C4-2B (cell line): ENCODE measurements around the gene NOP9.

Experiments
- H3K27ac ChIP-seq: fragments of 450-650 bp; 2 replicates; pipeline ENCODE4 v1.5.1; 2017
- ZFX ChIP-seq: fragments of 450-650 bp; IDR thresholded peaks from 2 replicates; pipeline ENCODE4 v1.6.1; 2017
- TF ChIP-seq, protein P1 (sequence below): fragments of 450-650 bp; conservative IDR thresholded peaks from 2 replicates; pipeline ENCODE4 v1.5.1; 2017; ENCODE audit warnings: mild to moderate bottlenecking

NOP9 gene

DNA sequence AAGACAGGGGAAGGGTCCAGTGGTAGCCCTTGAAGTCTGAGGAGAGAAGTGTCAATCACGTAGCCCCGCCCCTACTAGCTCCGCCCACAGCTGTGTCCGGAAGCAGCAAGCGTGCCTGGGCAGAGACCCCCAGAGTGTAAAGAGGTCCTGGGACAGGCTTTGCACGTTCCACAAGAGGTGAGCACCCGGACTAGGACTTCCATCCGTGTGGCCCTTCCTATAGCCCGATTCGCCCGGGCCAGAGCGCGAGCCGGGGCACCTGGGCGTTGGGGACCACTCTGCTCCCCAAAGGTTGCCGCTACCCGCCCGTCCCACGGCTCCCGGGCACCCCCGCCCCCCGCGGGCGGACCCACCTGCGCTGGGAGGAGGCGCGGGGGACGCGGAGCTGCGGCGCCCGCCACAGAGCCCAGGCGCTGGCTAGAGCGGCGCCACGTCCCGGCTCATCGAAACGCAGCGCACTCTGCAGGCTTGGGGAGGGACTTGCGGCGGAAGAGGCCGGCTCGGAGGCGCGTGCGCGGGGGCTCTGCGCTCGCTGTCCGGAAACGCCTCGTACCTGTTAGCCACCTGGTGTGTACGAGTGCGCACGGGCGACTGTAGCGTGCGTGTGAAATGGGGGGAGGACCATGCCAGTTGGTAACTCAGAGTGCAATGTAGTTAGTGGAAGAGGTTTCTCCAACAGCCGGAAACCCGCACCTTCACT lies 28.4 kb upstream of the NOP9 start, which contains the start of gene RABGGTA:
Gene RABGGTA, minus strand, starts transcription at position 464 of the 700 bp plus-strand sequence. CDS start 482 bp downstream, outside the sequence.
- H3K27ac ChIP-seq, result peak within 1 kb of the TSS; percentile 98
- TF ChIP-seq, protein P1, sequence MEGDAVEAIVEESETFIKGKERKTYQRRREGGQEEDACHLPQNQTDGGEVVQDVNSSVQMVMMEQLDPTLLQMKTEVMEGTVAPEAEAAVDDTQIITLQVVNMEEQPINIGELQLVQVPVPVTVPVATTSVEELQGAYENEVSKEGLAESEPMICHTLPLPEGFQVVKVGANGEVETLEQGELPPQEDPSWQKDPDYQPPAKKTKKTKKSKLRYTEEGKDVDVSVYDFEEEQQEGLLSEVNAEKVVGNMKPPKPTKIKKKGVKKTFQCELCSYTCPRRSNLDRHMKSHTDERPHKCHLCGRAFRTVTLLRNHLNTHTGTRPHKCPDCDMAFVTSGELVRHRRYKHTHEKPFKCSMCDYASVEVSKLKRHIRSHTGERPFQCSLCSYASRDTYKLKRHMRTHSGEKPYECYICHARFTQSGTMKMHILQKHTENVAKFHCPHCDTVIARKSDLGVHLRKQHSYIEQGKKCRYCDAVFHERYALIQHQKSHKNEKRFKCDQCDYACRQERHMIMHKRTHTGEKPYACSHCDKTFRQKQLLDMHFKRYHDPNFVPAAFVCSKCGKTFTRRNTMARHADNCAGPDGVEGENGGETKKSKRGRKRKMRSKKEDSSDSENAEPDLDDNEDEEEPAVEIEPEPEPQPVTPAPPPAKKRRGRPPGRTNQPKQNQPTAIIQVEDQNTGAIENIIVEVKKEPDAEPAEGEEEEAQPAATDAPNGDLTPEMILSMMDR, result peak; percentile 86
- no peak for TF ChIP-seq ZFX

DNA sequence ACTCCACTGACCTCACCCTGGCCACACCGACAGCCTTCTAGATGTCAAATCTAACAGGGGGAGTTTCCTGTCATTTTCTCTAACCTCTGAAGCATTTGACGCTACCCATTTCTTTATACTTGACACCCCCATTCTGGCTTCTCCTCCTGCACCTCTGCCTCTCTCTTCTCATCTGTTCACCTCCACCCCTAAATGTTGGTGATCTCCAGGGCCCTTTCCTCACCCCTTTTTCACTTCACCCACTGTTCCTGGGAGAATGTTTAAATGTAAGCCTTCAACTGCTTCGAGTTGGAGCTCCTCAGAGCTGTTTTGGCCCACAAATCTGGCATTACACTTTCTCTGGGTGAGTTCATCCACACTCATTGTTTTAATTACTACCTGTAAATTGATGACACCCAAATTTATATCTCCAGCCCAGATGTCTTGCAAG lies 27.8 kb upstream of the NOP9 start:
- TF ChIP-seq, protein P1, result no peak
- TF ChIP-seq ZFX, result no peak

DNA sequence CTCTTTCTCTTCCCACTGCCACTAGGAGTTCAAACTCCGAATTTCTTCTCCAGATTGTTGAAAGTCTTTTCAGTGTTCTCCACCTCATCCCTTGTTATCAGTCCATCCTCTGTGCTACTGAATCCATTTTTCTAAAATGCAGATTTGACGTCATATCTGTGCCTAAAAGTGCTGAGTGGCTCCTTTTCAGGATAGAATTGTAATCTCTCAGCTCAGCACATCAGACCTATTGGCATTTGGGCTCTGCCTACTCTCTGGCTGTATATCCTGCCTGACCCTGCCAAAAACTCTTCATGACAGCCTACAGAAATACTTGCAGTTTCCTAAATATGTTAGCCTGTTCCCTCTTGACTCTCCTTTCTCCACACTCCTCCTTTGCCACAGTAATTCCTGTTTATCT lies 27.2 kb upstream of the NOP9 start:
- no peak overlapping the region for H3K27ac ChIP-seq

More for the DNA sequence above, 27.8 kb upstream of the NOP9 start:
- H3K27ac ChIP-seq, result peak overlapping the region; percentile 98

DNA sequence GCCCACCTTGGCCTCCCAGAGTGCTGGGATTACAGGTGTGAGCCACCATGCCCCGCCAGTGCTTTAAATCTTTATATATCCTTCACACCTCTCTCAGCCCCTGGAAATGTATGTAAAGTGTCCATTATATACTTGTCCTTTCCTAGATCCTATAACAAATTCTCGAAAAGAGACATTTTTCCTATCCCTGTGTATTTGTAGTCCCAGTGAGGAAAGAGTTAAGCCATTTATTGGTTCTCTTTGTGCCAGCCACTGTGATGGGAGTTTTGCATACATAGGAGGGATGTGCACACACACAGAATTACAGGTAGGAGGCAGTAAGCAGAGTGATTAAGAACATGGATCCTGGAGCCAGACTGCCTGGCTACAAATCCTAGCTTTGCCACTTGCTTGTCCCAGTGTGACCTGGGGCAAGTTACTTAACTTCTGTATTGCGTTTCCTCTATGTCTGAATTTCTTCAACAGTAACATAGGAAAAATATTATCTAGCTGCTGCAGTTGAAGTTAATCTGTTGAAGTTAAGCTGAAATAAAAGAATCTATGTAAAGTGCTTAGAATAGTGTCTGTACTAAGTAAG lies 26.1 kb upstream of the NOP9 start:
- TF ChIP-seq ZFX, result no peak
- TF ChIP-seq, protein P1, result no peak
- no peak overlapping the region for H3K27ac ChIP-seq

More for the DNA sequence above, 27.2 kb upstream of the NOP9 start:
- TF ChIP-seq, protein P1, result no peak

DNA sequence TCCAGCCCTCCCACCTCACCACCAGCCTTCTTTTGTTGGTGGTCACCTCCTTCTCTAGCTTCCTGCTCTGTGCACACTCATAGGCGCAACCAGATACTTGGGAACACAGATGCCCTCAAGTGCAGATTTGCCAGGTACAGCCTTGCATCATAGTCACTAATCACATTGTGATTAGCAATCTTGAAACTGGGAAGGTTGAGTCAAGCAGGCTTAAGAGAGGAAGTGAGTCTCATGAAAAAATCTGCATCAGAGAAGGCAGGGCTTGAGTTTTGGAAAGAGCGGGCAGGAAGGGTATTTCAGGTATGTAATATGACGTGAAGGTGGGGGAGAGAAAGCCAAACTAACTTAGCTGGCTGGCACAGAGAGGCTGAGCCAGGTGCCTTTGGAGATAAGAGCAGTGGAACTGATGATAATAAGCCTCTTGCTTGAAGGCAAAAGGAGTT lies 25.5 kb upstream of the NOP9 start:
- no peak overlapping the region for H3K27ac ChIP-seq
- TF ChIP-seq, protein P1, result no peak
- TF ChIP-seq ZFX, result no peak

DNA sequence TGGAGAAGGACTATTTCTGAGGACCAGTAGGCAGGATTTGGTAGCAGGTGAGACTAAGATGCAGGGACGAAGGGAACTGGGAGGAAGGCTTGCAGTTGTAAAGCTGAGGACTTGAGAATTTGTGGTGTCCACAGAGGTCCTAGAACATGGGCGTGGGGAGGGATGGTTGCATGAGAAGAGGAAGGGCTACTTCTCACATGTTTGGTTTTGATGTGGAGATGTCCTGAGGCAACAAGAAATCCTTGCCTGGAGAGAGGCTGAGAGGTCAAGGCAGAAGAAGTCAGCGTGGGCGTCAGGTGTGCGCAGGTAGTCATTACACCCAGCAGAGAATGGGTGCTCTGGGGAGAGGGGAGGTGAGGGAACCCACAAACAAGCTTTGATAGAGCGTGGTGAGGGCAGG lies 22.6 kb upstream of the NOP9 start:
- no peak overlapping the region for H3K27ac ChIP-seq
- no peak for TF ChIP-seq ZFX
- TF ChIP-seq, protein P1, result no peak

DNA sequence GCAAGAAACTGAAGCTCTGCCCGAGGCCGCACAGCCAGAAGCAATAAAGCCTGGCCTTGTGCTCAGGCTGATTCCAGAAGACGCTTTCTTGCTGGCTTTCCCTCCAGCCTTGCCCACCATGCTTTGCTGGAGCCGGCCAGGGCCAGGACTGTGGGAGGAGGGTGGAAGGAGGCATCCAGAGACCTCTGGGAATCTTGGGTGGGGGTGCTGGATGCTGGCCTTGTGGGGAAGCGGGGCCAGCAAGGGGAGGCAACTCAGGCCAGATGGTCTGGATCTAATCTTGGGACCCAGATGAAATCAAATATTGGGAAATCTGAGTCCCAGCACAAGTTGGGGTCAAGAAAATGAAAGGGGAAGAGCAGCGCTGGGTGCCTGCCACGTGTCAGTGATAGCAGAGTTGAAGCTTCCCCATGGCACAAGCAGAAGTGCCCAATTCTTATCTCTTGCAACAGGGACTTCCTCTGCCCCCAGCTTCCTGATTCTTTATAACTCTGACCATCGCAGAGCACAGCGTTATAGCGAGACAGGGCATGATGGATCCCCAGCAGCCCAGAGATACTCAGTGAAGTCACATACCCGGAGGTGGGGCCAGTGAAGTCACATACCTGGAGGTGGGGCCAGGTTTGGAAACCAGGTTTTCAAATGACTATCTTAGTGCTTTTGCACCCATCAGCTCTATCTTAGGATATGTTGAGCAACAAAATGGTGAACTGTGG lies 21.9 kb upstream of the NOP9 start:
- H3K27ac ChIP-seq, result no peak overlapping the region
- TF ChIP-seq, protein P1, result no peak
- TF ChIP-seq ZFX, result no peak
